Body of pancreas (tissue), 4 donors: Measurements from ENCODE around the gene LRRC41. TPM values are rescaled to one million over a fixed set of nuclear protein-coding genes. Genes with fewer than 3 reads are reported as not detected.
"Not testable (repeated sequence)": the region's sequence is repeated elsewhere in the genome, so short reads cannot be mapped to it uniquely, and the experiment has no call there.

Experiments
- ATAC-seq: fragments of 150-250 bp; one replicate; pipeline ENCODE4 v1.9.1; 2016
- DNase-seq, 4 donors: peaks; one replicate each; pipeline ENCODE4 v3.0.0-alpha.2; 2019
- H3K27ac ChIP-seq, 4 donors: fragments of 200-600 bp; sonication (generic); 1 replicate in 3 of 4; 2 replicates in 1 of 4; pipeline versions ENCODE4 v1.5.1 to v1.6.1; 2016 to 2019; ENCODE audit warnings: mild to moderate bottlenecking in 1 of 4, mixed read lengths in 1 of 4, moderate library complexity in 1 of 4
- H3K27me3 ChIP-seq, 2 donors: fragments of 200-600 bp; sonication (generic); one replicate each; pipeline ENCODE4 v1.6.0; 2016; ENCODE audit warnings: mild to moderate bottlenecking in 1 of 2
- H3K36me3 ChIP-seq, 2 donors: fragments of 200-600 bp; sonication (generic); replicated peaks in 1 of 2; 2 replicates each; pipeline ENCODE4 v1.5.1; 2016; ENCODE audit warnings: low read depth in 2 of 2; ENCODE audit not compliant: insufficient read depth in 1 of 2
- H3K4me1 ChIP-seq: fragments of 200-600 bp; sonication (generic); one replicate; pipeline ENCODE4 v1.6.0; 2016
- H3K4me3 ChIP-seq, 2 donors: fragments of 200-600 bp; sonication (generic); 1 replicate in 1 of 2; 2 replicates in 1 of 2; pipeline ENCODE4 v1.5.1; 2016 to 2019
- H3K9me3 ChIP-seq, 3 donors: fragments of 200-600 bp; sonication (generic); 1 replicate in 2 of 3; 2 replicates in 1 of 3; pipeline ENCODE4 v1.5.1; 2016
- POLR2A ChIP-seq, 3 donors: fragments of 450-650 bp; IDR thresholded peaks; one replicate each; pipeline ENCODE4 v1.6.1; 2016; ENCODE audit warnings: antibody characterized with exemption in 3 of 3, mild to moderate bottlenecking in 2 of 3
- WGBS, 2 donors: methylation state at CpG; one replicate each; pipeline ENCODE4 v1.1.5; 2017; 5-methylcytosine and 5-hydroxymethylcytosine counted together
- intact Hi-C: fragments of 100-400 bp; cut with DNase I; formaldehyde crosslinking; loops from one replicate; pipeline ENCODE4 v1.15.1; 2023
- total RNA-seq, 2 donors: library from RNA; depleted of rRNA; stranded (reverse); fragments of >200 nt; gene quantifications; one replicate each; pipeline ENCODE4 v1.1.0, GENCODE V29; 2016
- TF ChIP-seq, protein P1 (sequence below), 7 experiments: fragments of 450-650 bp in 4 of 7; fragments of 200-600 bp in 3 of 7; sonication (generic) in 3 of 7; IDR thresholded peaks; one replicate each; pipeline ENCODE4 v1.5.1; 2016 to 2019; ENCODE audit warnings: antibody characterized with exemption in 7 of 7

The LRRC41 gene
- total RNA-seq, 2 donors from 2014 or later = 36.6 to 59.0 TPM

DNA sequence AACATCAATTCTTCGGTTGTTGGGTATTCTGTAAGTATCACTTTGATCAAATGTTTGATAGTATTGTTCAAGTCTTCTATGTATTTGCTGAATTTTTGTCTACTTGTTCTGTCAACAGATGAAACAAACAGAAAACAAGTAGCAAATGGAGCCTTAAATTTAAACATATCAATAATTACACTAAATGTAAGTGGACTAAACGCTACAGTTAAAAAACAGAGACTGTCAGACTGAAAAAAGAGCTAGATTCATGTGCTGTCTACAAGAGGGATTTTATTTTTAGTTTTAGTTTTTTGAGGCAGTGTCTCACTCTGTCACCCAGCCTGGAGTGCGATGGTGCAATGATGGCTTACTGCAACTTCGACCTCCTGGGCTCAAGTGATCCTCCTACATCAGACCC lies 66.5 kb downstream of the LRRC41 start:
- intact Hi-C loops = no loop called here
- WGBS, 2 donors = 79 to 88% methylated on average over 4 of the region's 4 CpGs
- H3K27ac ChIP-seq = no peak overlapping the region
- DNase-seq (no peak), ATAC-seq (no peak)
- H3K9me3 ChIP-seq = no peaks in the 10 kb centered on the region
- TF ChIP-seq, protein P1, sequence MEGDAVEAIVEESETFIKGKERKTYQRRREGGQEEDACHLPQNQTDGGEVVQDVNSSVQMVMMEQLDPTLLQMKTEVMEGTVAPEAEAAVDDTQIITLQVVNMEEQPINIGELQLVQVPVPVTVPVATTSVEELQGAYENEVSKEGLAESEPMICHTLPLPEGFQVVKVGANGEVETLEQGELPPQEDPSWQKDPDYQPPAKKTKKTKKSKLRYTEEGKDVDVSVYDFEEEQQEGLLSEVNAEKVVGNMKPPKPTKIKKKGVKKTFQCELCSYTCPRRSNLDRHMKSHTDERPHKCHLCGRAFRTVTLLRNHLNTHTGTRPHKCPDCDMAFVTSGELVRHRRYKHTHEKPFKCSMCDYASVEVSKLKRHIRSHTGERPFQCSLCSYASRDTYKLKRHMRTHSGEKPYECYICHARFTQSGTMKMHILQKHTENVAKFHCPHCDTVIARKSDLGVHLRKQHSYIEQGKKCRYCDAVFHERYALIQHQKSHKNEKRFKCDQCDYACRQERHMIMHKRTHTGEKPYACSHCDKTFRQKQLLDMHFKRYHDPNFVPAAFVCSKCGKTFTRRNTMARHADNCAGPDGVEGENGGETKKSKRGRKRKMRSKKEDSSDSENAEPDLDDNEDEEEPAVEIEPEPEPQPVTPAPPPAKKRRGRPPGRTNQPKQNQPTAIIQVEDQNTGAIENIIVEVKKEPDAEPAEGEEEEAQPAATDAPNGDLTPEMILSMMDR (IDR thresholded peaks at IDR 0.05) = no peak
- TF ChIP-seq POLR2A (IDR thresholded peaks at IDR 0.05) = no peak
- H3K36me3 ChIP-seq = no peaks in the 10 kb centered on the region
- H3K27me3 ChIP-seq = no peaks in the 10 kb centered on the region
- H3K4me1 ChIP-seq = no peaks in the 10 kb centered on the region
- H3K4me3 ChIP-seq = no peak overlapping the region

GRCh38 chr1:46231231-46231630 lies 72.2 kb downstream of the LRRC41 start:
- 90 to 95% methylated on average over 3 of the region's 3 CpGs for WGBS, 2 donors
- H3K9me3 ChIP-seq, H3K4me1 ChIP-seq, DNase-seq, H3K4me3 ChIP-seq, H3K27me3 ChIP-seq, ATAC-seq, H3K36me3 ChIP-seq, intact Hi-C loops, H3K27ac ChIP-seq: not testable (repeated sequence)

Other genes starting within 250 kb of the LRRC41 start
- gene PIK3R3, start 171.0 kb downstream of the LRRC41 start, total RNA-seq = 10 to 100 TPM in 1 of 2 donors, 1 to 10 TPM in 1; 6.2 to 12.9 TPM
- gene TSPAN1, start 128.5 kb downstream of the LRRC41 start, total RNA-seq = 1 to 10 TPM in 1 of 2 donors, under 1 TPM in 1; 0.66 to 5.2 TPM
- not detected for gene P3R3URF, start 127.1 kb downstream of the LRRC41 start, total RNA-seq
- 10 to 100 TPM; 31.9 to 36.3 TPM for gene POMGNT1, start 105.2 kb downstream of the LRRC41 start, total RNA-seq
- 1 to 10 TPM in 1 of 2 donors, not detected in 1; 1.6 TPM for gene LURAP1, start 100.3 kb downstream of the LRRC41 start, total RNA-seq
- under 1 TPM in 1 of 2 donors, not detected in 1; under 0.01 TPM for gene RAD54L, start 55.9 kb downstream of the LRRC41 start, total RNA-seq
- gene UQCRH, start 82 bp upstream of the LRRC41 start, total RNA-seq = 100 to 1,000 TPM in 1 of 2 donors, 10 to 100 TPM in 1; 92.4 to 195 TPM
- gene NSUN4, start 37.2 kb upstream of the LRRC41 start, total RNA-seq = 10 to 100 TPM; 15.6 to 26.0 TPM
- gene FAAH, start 90.7 kb upstream of the LRRC41 start, total RNA-seq = 10 to 100 TPM; 47.0 to 86.4 TPM
- not detected for gene DMBX1, start 186.2 kb upstream of the LRRC41 start, total RNA-seq
- not detected for gene KNCN, start 248.0 kb upstream of the LRRC41 start, total RNA-seq